ENCODE data around the gene TNF.

Gene TNF

GRCh38 chr6:31573239-31574105, 1.9 kb upstream of the TNF start:
- Mint-ChIP-seq H3K9me3 (no peaks in the 10 kb centered on the region), H3K27me3 (ENCODE audit: low read depth) (peaks cover 4% of the 10 kb centered on the region), H3K36me3 (ENCODE audit: low read depth) (peaks cover 37% of the 10 kb centered on the region), H3K4me3 (peak overlapping the region; percentile 97), H3K4me1 (ENCODE audit: low read depth) (peaks cover 75% of the 10 kb centered on the region), H3K27ac (peak overlapping the region; percentile 99)

- H3K27me3 Mint-ChIP-seq (ENCODE audit: low read depth), result peaks cover 1% of the 10 kb centered on the region
- peaks cover 46% of the 10 kb centered on the region for H3K36me3 Mint-ChIP-seq (ENCODE audit: low read depth)
- H3K4me3 Mint-ChIP-seq, result peak overlapping the region; percentile 97
- peak overlapping the region; percentile 99 for H3K27ac Mint-ChIP-seq
- H3K4me1 Mint-ChIP-seq (ENCODE audit: low read depth), result peaks cover 73% of the 10 kb centered on the region
- no peaks in the 10 kb centered on the region for H3K9me3 Mint-ChIP-seq
Observed at GRCh38 chr6:31574106-31575061, 981 bp upstream of the TNF start.

- Mint-ChIP-seq H3K9me3 (no peaks in the 10 kb centered on the region), H3K4me1 (ENCODE audit: low read depth) (peaks cover 67% of the 10 kb centered on the region), H3K4me3 (peak overlapping the region; percentile 97), H3K27ac (peak overlapping the region; percentile 99), H3K36me3 (ENCODE audit: low read depth) (peaks cover 62% of the 10 kb centered on the region), H3K27me3 (ENCODE audit: low read depth) (no peaks in the 10 kb centered on the region)
Observed at GRCh38 chr6:31575952-31576685, 754 bp downstream of the TNF start.

- Mint-ChIP-seq H3K27ac (peak overlapping the region; percentile 99), H3K4me1 (ENCODE audit: low read depth) (peaks cover 62% of the 10 kb centered on the region), H3K27me3 (ENCODE audit: low read depth) (no peaks in the 10 kb centered on the region), H3K4me3 (peak overlapping the region; percentile 97), H3K9me3 (no peaks in the 10 kb centered on the region), H3K36me3 (ENCODE audit: low read depth) (peaks cover 71% of the 10 kb centered on the region)
Observed at GRCh38 chr6:31576897-31577578, 1.7 kb downstream of the TNF start.

- H3K36me3 Mint-ChIP-seq (ENCODE audit: low read depth), result peaks cover 74% of the 10 kb centered on the region
- no peaks in the 10 kb centered on the region for H3K9me3 Mint-ChIP-seq
- H3K27ac Mint-ChIP-seq, result peak overlapping the region; percentile 99
- no peaks in the 10 kb centered on the region for H3K27me3 Mint-ChIP-seq (ENCODE audit: low read depth)
- H3K4me1 Mint-ChIP-seq (ENCODE audit: low read depth), result peaks cover 63% of the 10 kb centered on the region
- H3K4me3 Mint-ChIP-seq, result peak overlapping the region; percentile 97
Observed at GRCh38 chr6:31577579-31577966, 2.2 kb downstream of the TNF start.

GRCh38 chr6:31578184-31579118, 3.1 kb downstream of the TNF start:
- Mint-ChIP-seq H3K9me3 (no peaks in the 10 kb centered on the region), H3K4me1 (ENCODE audit: low read depth) (peaks cover 61% of the 10 kb centered on the region), H3K27me3 (ENCODE audit: low read depth) (no peaks in the 10 kb centered on the region), H3K4me3 (peak overlapping the region; percentile 100), H3K36me3 (ENCODE audit: low read depth) (peaks cover 74% of the 10 kb centered on the region), H3K27ac (peak overlapping the region; percentile 99)

GRCh38 chr6:31579119-31579505, 3.7 kb downstream of the TNF start:
- Mint-ChIP-seq H3K36me3 (ENCODE audit: low read depth) (peaks cover 72% of the 10 kb centered on the region), H3K4me1 (ENCODE audit: low read depth) (peaks cover 54% of the 10 kb centered on the region), H3K9me3 (no peaks in the 10 kb centered on the region), H3K27me3 (ENCODE audit: low read depth) (no peaks in the 10 kb centered on the region), H3K4me3 (peak overlapping the region; percentile 100), H3K27ac (peak overlapping the region; percentile 99)

- Mint-ChIP-seq H3K27ac (peak overlapping the region; percentile 99), H3K4me3 (peak overlapping the region; percentile 100), H3K36me3 (ENCODE audit: low read depth) (peaks cover 72% of the 10 kb centered on the region), H3K4me1 (ENCODE audit: low read depth) (peaks cover 47% of the 10 kb centered on the region), H3K9me3 (no peaks in the 10 kb centered on the region), H3K27me3 (ENCODE audit: low read depth) (no peaks in the 10 kb centered on the region)
Observed at GRCh38 chr6:31579546-31580437, 4.4 kb downstream of the TNF start.

- Mint-ChIP-seq H3K27me3 (ENCODE audit: low read depth) (no peaks in the 10 kb centered on the region), H3K36me3 (ENCODE audit: low read depth) (peaks cover 70% of the 10 kb centered on the region), H3K9me3 (no peaks in the 10 kb centered on the region), H3K4me3 (peak overlapping the region; percentile 100), H3K27ac (peak overlapping the region; percentile 99), H3K4me1 (ENCODE audit: low read depth) (peaks cover 42% of the 10 kb centered on the region)
Observed at GRCh38 chr6:31580438-31580740, 5.0 kb downstream of the TNF start.

- Mint-ChIP-seq H3K9me3 (no peaks in the 10 kb centered on the region), H3K4me1 (ENCODE audit: low read depth) (peaks cover 47% of the 10 kb centered on the region), H3K4me3 (peak overlapping the region; percentile 100), H3K27me3 (ENCODE audit: low read depth) (no peaks in the 10 kb centered on the region), H3K27ac (peak overlapping the region; percentile 99), H3K36me3 (ENCODE audit: low read depth) (peaks cover 65% of the 10 kb centered on the region)
Observed at GRCh38 chr6:31580807-31581433, 5.6 kb downstream of the TNF start.

- Mint-ChIP-seq H3K27ac (peak overlapping the region; percentile 99), H3K4me1 (ENCODE audit: low read depth) (peaks cover 46% of the 10 kb centered on the region), H3K36me3 (ENCODE audit: low read depth) (peaks cover 58% of the 10 kb centered on the region), H3K27me3 (ENCODE audit: low read depth) (no peaks in the 10 kb centered on the region), H3K9me3 (no peaks in the 10 kb centered on the region), H3K4me3 (peak overlapping the region; percentile 100)
Observed at GRCh38 chr6:31581434-31582229, 6.3 kb downstream of the TNF start.

Data from T-helper 1 cell treated with Interleukin-12 subunit alpha and Interleukin-12 subunit beta and Interleukin-4 antibody, amounts not matched to agents 30 μg/mL and 1 μg/mL, for 36 hours (primary cell).